ENCODE measurements around the gene ORC3.

ORC3 gene

GRCh38 chr6:87589693-87590416 lies at the start of gene ORC3, which contains the start of gene RARS2:
Gene ORC3, plus strand, starts transcription at chr6:87590135. Its CDS starts 34 bp downstream, at chr6:87590169.
Gene RARS2, minus strand, starts transcription at chr6:87589987. Its CDS starts 30 bp downstream, at chr6:87589957.
- DNase-seq = peak; percentile 92

DNA sequence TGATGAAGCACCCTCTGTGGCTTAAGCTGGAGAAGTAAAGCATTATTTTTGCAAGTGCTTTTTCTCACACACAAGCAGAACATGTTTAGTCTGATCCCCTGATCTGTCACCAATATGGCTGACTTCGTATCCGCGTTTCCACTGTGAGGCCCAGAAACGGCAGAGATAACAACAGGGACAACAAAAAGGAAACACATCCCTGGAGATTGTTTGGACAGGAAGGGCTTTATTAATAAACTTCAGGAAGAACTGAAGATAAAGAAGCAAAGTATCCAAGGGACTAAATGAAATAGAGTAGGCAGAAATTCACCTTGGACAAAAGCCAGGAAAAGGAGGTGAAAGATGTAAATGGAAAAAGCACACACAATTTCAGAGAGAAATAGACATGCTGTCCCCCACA lies 49.4 kb upstream of the ORC3 start:
- no peak for DNase-seq

- no peak for DNase-seq
These were observed 48.9 kb upstream of the ORC3 start for GRCh38 chr6:87541041-87541440.

DNA sequence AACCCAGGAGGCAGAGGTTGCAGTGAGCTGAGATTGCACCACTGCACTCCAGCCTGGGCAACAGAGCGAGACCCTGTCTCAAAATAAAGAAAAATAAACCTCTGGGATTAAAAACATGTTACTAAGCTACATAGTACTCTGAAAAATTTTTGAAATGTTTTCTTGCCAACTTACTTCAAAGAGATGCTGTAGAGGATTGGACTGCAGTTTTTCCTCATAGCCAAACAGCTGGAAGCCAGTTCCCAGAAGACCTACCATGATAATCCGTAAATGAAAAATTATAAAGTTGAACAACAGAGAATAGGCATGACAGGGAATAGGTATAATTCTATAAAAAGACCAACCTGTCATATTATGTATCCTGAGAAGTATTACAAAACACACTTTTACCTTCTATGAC lies 48.2 kb upstream of the ORC3 start:
- DNase-seq = no peak

DNA sequence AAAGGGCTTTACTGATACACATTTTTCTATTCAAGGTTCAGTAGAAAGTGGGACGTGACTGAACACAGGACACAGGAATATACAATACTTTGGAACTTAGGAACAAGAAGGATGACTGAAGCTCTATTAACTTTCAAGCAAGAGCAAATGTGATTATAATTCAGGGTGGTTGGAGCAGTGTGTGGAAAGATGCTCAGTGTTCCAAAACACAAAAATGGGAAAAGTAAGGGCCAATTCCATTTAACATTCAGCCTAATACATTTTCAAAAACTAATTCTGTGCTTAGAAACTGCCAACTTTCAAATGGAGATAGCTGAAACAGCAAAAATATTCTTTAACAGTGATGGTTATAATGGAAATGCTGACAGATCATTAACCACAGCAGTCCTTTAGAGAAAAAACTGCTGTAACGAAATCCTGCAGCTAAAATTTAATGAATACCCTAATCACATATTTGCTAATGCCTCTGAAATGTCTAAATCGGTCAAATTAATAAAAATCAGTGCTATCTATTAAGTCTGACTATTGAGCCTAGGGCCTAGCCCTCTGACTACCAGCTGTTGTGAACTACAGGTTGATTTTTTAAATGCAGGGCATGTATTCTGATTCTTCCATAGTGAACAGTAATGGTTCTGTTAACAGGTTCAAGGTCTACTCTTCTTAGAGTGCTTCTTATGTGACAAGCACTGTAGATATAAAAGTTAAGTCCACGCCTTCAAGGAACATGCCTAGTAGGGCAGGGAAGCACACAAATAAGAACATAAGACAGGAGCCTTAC lies 46.0 kb upstream of the ORC3 start:
- no peak for DNase-seq

- no peak for DNase-seq
These were observed 45.5 kb upstream of the ORC3 start for GRCh38 chr6:87544474-87544735.

GRCh38 chr6:87551799-87552198 lies 38.1 kb upstream of the ORC3 start:
- no peak for DNase-seq

DNA sequence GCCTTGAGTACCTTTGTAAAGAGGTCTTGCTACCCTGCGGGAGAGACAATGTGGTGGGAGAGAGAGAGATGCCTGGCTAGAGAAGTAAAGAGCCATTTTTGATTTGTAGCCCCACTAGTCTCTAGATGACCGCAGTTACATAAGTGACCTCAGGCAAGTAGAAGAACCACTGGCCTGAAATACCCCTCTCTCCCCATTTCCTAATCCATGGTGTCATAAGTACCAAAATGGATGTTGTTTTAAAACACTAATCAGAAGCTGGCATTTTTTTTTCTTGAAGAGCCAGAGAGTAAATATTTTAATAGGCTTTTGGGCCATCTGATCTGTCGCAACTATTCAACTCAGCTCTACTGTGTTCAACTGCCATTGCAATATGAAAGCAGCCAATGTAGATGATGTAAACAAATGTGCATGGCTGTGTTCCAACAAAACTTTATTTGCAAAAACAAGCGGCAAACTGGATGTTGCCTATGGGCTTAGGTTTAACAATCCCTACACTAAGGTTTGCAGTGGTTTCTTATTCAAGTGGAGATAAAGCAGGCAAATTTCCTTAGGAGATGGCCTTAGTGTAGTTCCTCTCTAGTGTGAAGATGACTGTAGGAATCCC lies 36.7 kb upstream of the ORC3 start:
- DNase-seq = no peak

- no peak for DNase-seq
These were observed 34.4 kb upstream of the ORC3 start for GRCh38 chr6:87555506-87555905.

DNA sequence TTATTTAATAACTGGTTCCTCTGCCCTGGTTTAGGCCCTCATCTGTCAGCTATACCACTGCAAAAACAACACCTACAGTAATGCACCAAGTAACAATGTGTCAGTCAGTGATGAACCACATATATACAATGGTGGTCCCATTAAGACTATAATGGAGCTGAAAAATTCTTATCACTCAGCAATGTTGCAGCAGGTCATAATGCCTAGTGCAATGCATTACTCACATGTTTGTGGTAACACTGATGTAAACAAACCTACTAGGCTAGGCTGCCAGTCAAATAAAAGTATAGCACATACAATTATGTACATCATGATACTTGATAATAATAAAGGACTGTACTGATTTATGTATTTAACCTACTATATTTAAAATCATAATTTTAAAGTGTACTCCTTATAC lies 31.5 kb upstream of the ORC3 start:
- DNase-seq = no peak

- no peak for DNase-seq
These were observed 28.9 kb upstream of the ORC3 start for GRCh38 chr6:87561017-87561416.

GRCh38 chr6:87572021-87572420 lies 17.9 kb upstream of the ORC3 start:
- no peak for DNase-seq

DNA sequence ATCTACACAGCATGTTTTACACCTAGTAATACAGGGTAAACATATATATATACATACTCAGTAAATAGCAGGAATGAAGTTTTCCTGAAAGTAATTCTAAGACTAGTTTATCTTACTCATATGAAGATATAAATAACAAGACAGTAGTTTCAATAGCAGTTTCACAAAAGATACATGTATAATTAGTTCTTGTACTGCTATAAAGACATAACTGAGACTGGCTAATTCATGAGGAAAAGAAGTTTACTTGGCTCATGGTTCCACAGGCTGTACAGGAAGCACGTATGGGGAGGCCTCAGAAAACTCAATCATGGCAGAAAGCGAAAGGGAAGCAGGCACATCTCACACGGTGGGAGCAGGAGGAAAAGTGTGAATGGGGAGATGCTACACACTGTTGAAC lies 17.1 kb upstream of the ORC3 start:
- no peak for DNase-seq

GRCh38 chr6:87573307-87574024 lies 16.5 kb upstream of the ORC3 start:
- DNase-seq = no peak

DNA sequence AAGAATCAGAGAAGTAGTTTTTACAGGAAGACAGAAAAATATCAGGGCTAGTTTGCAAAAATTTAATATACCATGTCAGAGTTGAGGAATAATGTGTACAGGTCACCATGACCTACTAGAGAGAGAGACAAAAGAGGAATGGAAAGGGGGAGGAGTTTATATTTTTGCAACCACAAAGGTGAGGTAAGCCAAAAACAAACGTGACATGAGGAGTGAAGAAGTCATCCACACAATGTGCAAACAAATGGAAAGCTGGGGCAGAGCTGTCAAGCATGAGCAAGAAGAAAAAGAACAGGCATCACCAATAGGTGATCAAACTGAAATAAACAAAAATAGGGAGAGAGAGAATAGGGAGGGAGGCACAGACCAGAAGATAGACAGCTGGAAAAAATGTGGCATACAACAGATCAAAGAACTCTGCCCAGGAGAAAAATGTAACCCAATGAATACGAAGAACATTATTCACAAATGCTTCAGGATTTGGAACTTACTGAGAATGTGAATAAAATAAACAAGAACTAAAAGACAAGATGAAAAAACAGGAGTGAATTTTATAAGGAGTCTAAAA lies 15.6 kb upstream of the ORC3 start:
- DNase-seq = no peak

DNA sequence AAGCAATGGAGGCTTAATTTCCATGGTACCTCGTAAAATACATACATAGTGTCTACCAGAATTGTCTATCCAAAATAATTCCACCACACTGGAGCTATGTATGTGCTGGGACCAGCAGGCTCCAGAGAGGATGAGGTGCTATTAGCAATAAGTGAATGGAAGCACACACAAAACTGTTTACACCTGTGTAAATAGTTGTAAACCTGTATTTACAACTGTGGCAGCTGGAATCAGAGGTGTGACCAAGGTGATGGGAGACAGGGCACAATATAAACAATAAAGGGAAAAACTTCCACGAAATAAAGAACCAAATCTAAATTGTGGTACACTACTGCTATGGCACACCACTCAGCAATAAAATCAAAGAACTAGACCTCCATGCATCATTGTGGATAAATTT lies 14.5 kb upstream of the ORC3 start:
- no peak for DNase-seq

GRCh38 chr6:87583822-87584221 lies 6.1 kb upstream of the ORC3 start:
- no peak for DNase-seq

DNA sequence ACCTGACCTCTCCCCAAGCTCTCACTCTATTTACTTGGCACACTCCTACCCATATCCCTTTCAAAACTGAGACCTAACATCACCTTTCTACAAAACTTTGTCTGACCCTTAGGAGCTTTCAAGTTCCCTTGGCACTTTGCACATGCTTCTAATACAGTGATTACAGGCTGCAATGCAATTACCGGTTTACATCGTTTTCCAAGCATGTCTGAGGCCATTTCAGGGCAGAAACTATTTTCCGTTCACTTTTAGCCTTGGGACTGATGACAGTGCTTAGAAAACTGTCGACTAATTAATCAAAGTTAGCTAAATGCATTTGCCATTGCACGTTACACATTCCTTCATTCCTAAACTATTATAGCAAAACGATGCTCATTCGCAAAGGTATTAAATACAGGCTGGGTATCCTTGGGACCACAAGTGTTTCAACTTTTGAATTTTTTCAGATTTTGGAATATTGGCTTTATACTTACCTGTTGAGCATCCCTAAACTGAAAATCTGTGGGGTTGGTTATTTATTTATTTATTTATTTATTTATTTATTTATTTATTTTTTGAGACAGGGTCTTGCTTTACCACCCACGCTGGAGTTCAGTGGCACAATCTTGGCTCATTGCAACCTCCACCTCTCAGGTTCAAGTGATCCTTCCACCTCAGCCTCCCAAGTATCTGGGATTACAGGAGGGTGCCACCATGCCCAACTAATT lies 3.4 kb upstream of the ORC3 start:
- DNase-seq = no peak

DNA sequence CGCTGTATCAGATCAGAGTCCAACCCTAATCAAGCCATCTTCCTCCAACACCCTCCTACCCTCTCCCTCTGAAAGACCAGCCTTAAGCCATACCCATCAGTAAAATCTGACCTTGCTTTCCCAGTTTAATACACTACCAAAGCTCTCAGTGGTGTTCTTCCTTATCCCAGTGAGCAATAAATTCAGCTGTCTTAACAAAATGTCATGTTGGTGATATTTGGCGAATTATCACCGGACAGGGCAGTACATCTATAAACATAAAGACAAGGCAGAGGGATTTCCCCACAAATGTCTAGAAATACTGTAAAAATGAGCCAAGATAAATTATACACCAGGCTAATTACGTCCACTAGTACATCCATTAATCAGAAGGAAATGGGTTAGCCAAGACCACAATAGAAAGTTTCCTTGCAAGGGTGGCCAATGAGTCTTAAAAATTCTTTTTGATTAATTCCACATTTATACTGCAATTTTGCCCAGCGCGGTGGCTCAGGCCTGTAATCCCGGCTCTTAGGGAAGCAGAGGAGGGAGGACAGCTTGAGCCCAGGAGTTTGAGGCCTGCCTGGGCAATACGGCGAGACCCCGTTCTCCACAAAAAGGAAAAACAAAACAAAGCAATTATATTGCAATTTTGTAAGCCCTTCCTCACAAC lies 1.1 kb upstream of the ORC3 start:
- DNase-seq = no peak

- DNase-seq = no peak
These were observed 514 bp downstream of the ORC3 start for GRCh38 chr6:87590417-87590880.

DNA sequence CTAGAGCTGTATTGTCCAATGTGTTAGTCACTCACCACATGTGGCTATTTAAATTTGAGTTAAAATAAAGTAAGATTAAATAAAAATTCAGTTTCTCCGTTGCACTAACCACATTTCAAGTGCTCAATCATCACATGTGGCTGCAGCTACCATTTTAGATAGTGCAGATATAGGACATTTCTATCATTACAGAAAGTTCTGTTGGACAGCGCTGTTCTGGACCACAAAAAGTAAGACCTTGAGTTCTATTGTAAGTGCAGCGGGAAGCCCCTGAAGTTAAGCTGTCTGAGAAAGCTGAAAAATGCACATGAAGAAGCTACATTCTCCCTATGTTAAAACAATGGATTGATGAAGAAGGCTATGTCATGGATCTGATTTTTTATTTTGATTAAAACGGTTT lies 1.1 kb downstream of the ORC3 start:
- no peak for DNase-seq

- DNase-seq = no peak
These were observed 10.6 kb downstream of the ORC3 start for GRCh38 chr6:87600576-87600975.

All from stimulated activated CD4-positive, alpha-beta T cell treated with anti-CD3 and anti-CD28 coated beads, Interleukin-12 subunit alpha, Interleukin-12 subunit beta, amount 100 ng/mL, for 4 hours (primary cell).